Bronchial epithelial cell (primary cell): ENCODE data around the gene C11orf97. TPM values are rescaled to one million over a fixed set of nuclear protein-coding genes. Genes with fewer than 3 reads are reported as not detected.
A peak's percentile ranks its signal among the peaks of the same experiment; 100 is the strongest.

Source experiments
- DNase-seq: peaks from one replicate; pipeline ENCODE4 v3.0.0-alpha.2; 2010; ENCODE audit warnings: low read depth
- FAIRE-seq: peaks from 2 replicates; lab custom pipeline; 2011; peaks lifted over from hg19 to GRCh38; lab: Jason Lieb, UNC
- H3K27me3 ChIP-seq: 2 replicates; pipeline ENCODE4 v1.5.1; 2011; ENCODE audit warnings: low read length; ENCODE audit not compliant: control insufficient read depth, insufficient read depth
- H3K36me3 ChIP-seq: 2 replicates; pipeline ENCODE4 v1.5.1; 2011; ENCODE audit warnings: low read length; ENCODE audit not compliant: control insufficient read depth, insufficient read depth
- H3K4me3 ChIP-seq: 2 replicates; pipeline ENCODE4 v1.5.1; 2011; ENCODE audit warnings: mild to moderate bottlenecking, low read depth, low read length, control low read depth
- CTCF ChIP-seq: IDR thresholded peaks from 2 replicates; pipeline ENCODE4 v1.5.1; 2011; ENCODE audit warnings: mild to moderate bottlenecking, moderate library complexity, low read length, control low read depth, inconsistent platforms; ENCODE audit not compliant: insufficient read depth, severe bottlenecking
- total RNA-seq: library from RNA; depleted of rRNA; stranded (reverse); fragments of >200 nt; gene quantifications from 2 replicates; pipeline ENCODE4 v1.2.1, GENCODE V29; 2014

C11orf97 gene
- total RNA-seq, 1 donor from 2014 or later, result not detected

- FAIRE-seq (no peak), DNase-seq (peak; percentile 40)
- Histone ChIP-seq H3K27me3 (no peaks in the 10 kb centered on the region), H3K36me3 (no peaks in the 10 kb centered on the region), H3K4me3 (peak overlapping the region; percentile 40)
- no peak for TF ChIP-seq CTCF
These were observed 33.3 kb downstream of the C11orf97 start for GRCh38 chr11:94545264-94546161.

GRCh38 chr11:94546162-94546470 lies 33.9 kb downstream of the C11orf97 start:
- FAIRE-seq, result no peak

GRCh38 chr11:94546886-94547285 lies 34.6 kb downstream of the C11orf97 start:
- Histone ChIP-seq H3K4me3 (no peak overlapping the region), H3K27me3 (no peaks in the 10 kb centered on the region), H3K36me3 (no peaks in the 10 kb centered on the region)
- peak; percentile 85 for DNase-seq
- TF ChIP-seq CTCF, result no peak
- FAIRE-seq, result no peak

More at GRCh38 chr11:94546162-94546470, 33.9 kb downstream of the C11orf97 start:
- no peak for TF ChIP-seq CTCF
- no peaks in the 10 kb centered on the region for H3K36me3 ChIP-seq
- H3K4me3 ChIP-seq, result no peak overlapping the region
- DNase-seq, result no peak
- no peaks in the 10 kb centered on the region for H3K27me3 ChIP-seq

- DNase-seq (no peak), FAIRE-seq (no peak)
- no peak overlapping the region for H3K4me3 ChIP-seq
- no peak for TF ChIP-seq CTCF
- no peaks in the 10 kb centered on the region for H3K36me3 ChIP-seq
- H3K27me3 ChIP-seq, result no peaks in the 10 kb centered on the region
These were observed 36.9 kb downstream of the C11orf97 start for GRCh38 chr11:94549146-94549545.

- TF ChIP-seq CTCF, result no peak
- FAIRE-seq (no peak), DNase-seq (no peak)
- Histone ChIP-seq H3K27me3 (no peaks in the 10 kb centered on the region), H3K4me3 (no peak overlapping the region), H3K36me3 (no peaks in the 10 kb centered on the region)
These were observed 38.3 kb downstream of the C11orf97 start for GRCh38 chr11:94550513-94550912.
